ENCODE measurements around the gene CAVIN4.

CAVIN4 gene

DNA sequence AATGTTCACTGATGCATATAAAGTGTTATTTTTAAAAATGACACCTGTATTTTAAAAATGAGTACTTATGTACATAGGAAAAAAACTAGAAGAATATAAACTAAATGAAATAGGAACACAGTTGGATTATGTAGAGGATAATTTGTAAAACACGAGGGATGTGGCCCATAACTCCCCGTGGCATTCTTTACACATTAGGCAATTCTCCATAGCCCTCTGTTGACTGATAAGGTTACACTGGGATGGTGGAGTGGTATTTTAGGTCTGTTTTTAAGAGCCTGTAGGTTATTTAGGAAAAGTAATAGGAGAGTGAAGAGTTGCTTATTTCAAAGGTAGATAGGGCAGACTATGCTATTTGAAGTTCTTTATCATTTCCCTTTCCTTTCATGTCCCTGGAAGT lies 1.8 kb downstream of the CAVIN4 start:
- no peak overlapping the region for H3K4me3 ChIP-seq (replicated peaks in 1 of 2; ENCODE audit: low read depth in 2 of 2, low read length in 2 of 2)
- TF ChIP-seq CTCF (IDR thresholded peaks at IDR 0.05; ENCODE audit: low read depth, low read length), result no peak
- peak; percentile 28 to 55 for DNase-seq (ENCODE audit: low read depth in 2 of 2)

GRCh38 chr9:100580257-100580656 lies 2.4 kb downstream of the CAVIN4 start:
- TF ChIP-seq CTCF (IDR thresholded peaks at IDR 0.05; ENCODE audit: low read depth, low read length), result no peak
- H3K4me3 ChIP-seq (replicated peaks in 1 of 2; ENCODE audit: low read depth in 2 of 2, low read length in 2 of 2), result no peak overlapping the region
- no peak for DNase-seq (ENCODE audit: low read depth in 2 of 2)

GRCh38 chr9:100581081-100581480 lies 3.2 kb downstream of the CAVIN4 start:
- DNase-seq (ENCODE audit: low read depth in 2 of 2), result no peak
- no peak for TF ChIP-seq CTCF (IDR thresholded peaks at IDR 0.05; ENCODE audit: low read depth, low read length)
- no peak overlapping the region for H3K4me3 ChIP-seq (replicated peaks in 1 of 2; ENCODE audit: low read depth in 2 of 2, low read length in 2 of 2)

GRCh38 chr9:100581661-100582060 lies 3.8 kb downstream of the CAVIN4 start:
- TF ChIP-seq CTCF (IDR thresholded peaks at IDR 0.05; ENCODE audit: low read depth, low read length), result no peak
- no peak overlapping the region for H3K4me3 ChIP-seq (replicated peaks in 1 of 2; ENCODE audit: low read depth in 2 of 2, low read length in 2 of 2)
- DNase-seq (ENCODE audit: low read depth in 2 of 2), result no peak

DNA sequence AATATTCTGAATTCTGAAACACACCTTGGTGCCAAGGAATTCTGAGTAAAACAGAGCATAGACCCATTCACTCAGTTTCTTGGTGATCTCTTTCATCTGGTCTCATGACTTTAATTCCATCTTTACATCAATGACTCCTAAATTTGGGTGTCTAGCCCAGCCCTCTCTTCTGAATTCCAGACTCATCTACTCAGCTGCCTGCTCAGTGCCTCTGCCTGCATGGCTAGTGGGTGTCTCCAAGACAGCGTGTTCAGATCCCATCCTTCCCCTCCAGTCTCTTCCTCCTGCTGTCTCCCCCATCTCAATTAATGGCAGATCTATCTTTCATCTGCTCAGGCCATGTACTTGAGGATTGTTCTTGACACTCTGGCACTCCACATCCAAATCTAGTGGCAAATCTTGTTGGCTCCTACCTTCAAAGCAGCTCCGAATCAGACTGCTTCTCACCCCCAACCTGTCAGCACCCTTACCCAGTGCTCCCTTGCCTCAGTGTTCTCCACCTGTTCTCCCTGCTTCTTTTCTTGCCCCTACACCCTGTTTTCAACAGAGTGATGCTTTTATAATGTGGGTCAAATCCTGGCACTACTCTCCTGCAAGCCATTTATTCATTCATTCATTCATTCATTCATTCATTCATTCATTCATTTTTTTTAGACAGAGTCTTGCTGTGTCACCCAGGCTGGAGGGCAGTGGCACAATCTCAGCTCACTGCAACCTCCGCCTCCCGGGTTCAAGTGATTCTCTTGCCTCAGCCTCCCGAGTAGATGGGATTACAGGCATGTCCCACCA lies 5.3 kb downstream of the CAVIN4 start:
- no peak overlapping the region for H3K4me3 ChIP-seq (replicated peaks in 1 of 2; ENCODE audit: low read depth in 2 of 2, low read length in 2 of 2)
- TF ChIP-seq CTCF (IDR thresholded peaks at IDR 0.05; ENCODE audit: low read depth, low read length), result no peak
- DNase-seq (ENCODE audit: low read depth in 2 of 2), result no peak

DNA sequence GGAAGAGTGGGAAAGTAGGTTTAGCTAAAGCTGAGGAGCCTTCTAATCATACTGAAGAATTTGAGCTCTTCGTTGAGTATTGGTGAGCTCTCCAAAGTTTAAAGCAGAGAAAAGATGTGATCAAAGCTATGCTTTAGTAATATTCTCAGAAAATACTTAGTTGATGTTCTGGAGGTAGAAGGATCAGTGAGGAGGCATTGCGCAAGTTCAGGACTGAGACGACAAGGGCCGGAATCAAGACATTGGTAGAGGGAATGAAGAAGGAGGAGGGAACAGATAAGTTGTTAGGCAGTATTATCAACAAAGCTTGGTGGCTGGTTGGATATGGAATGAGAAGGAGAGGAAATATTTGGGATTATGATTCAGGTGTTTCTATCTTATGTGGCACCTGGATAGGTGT lies 7.1 kb downstream of the CAVIN4 start:
- TF ChIP-seq CTCF (IDR thresholded peaks at IDR 0.05; ENCODE audit: low read depth, low read length), result no peak
- no peak overlapping the region for H3K4me3 ChIP-seq (replicated peaks in 1 of 2; ENCODE audit: low read depth in 2 of 2, low read length in 2 of 2)
- DNase-seq (ENCODE audit: low read depth in 2 of 2), result no peak

- H3K4me3 ChIP-seq (replicated peaks in 1 of 2; ENCODE audit: low read depth in 2 of 2, low read length in 2 of 2), result no peak overlapping the region
- TF ChIP-seq CTCF (IDR thresholded peaks at IDR 0.05; ENCODE audit: low read depth, low read length), result no peak
- DNase-seq (ENCODE audit: low read depth in 2 of 2), result no peak
These were observed 8.2 kb downstream of the CAVIN4 start for GRCh38 chr9:100586093-100586492.

Data from cardiac fibroblast (primary cell).